Activated naive CD4-positive, alpha-beta T cell treated with anti-CD3 and anti-CD28 coated beads, Interleukin-2, amount 50 U/mL, for 16 hours (primary cell): ENCODE data around the gene NDST4.
"Not testable (repeated sequence)": the region's sequence is repeated elsewhere in the genome, so short reads cannot be mapped to it uniquely, and the experiment has no call there.

ENCODE experiments used
- DNase-seq: peaks from one replicate; pipeline ENCODE4 v3.0.0-alpha.2; 2020

The NDST4 gene

DNA sequence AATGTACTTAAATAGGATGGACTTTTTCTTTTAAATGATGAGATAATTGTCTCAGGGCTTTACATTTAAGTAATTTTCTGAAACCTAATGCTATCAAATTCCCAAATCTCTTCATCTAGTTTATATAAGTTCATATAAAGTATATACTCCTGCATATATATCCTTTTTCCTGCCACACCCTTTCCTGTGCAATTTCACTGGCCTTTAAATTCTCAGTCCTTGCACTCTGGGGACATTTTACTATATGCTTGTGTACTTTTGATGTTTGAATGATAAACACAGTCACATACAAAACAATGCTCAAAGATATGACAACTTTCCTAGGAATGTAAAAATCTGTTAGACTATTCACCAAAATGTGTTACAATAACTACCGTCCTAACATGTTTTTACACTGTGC is 60.1 kb downstream of the NDST4 start:
- no peak for DNase-seq

GRCh38 chr4:115042496-115042895 is 70.9 kb downstream of the NDST4 start:
- no peak for DNase-seq

- DNase-seq: no peak
These were observed 83.1 kb downstream of the NDST4 start for GRCh38 chr4:115030281-115030680.

DNA sequence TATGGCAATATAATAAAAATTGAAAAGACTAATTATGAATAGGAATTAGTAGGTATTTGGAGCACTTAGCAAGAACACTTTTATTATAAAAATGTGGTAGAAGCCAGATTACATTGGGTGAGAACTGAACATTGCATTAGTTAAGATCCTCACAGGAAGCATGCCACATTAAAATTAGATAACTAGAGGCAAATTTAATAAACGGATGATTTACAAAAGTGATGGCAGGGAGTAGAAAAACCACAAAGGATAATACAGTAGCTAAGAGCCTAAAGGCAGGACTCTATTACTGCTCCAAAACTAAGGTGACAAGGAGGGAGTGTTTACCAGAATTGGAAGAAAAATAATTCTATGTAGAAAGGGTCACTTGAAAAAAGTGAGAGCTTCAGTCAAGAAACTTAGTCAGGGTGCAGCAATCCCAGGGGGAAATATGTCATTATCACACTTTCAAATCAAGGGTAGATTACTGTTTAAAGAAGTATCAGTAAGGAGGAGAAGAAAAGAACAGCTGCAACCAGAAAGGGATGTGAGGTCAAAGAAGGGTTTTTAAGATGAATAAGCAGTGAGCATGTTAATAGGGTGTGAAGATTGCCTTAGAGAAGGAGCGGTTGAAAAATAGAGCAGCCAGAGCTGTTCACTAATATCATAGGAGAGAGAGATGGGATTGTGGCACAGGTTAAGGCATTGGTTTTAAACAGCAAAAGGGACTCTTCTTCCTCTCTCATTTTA is 84.6 kb downstream of the NDST4 start:
- DNase-seq: no peak

DNA sequence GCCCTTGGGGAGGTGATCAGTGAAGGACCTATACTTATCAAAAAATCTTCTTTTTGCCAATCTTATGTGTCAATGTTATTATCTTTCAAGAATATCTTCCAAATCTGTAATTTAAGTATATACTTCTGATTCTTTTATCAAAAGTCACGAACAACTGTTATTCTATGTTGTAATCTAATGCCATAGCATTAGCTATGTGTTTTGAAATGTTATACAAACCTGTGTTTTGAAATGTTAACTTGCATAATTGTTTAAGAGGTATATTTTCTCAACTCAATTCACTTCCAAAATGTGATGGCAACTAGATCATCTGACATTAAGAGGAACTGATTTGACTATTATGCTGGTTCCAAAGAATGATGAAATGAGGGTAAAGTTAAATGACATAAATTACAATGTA is 113.5 kb downstream of the NDST4 start:
- DNase-seq: no peak

DNA sequence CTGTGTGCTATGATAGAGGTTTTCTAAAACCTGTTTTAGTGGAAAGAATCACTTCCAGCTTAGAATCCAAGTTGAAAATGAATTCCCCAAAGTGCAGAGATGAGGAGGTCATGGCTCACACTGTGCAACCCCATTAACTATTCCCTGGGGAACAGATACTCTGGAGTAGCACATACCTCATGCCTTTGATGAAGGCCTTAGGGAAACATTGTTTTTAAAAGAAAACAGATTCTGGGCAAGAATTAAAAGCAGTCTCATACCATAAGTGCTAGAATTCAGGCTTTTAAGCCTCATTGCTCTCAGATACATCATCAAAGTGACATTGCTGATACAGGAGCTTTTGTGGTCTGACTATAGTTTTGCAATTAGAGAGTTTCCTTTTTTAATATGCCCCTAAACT is 115.1 kb downstream of the NDST4 start:
- DNase-seq: no peak

- no peak for DNase-seq
These were observed 115.7 kb downstream of the NDST4 start for GRCh38 chr4:114997576-114998247.

GRCh38 chr4:114986133-114986532 is 127.3 kb downstream of the NDST4 start:
- DNase-seq: no peak

DNA sequence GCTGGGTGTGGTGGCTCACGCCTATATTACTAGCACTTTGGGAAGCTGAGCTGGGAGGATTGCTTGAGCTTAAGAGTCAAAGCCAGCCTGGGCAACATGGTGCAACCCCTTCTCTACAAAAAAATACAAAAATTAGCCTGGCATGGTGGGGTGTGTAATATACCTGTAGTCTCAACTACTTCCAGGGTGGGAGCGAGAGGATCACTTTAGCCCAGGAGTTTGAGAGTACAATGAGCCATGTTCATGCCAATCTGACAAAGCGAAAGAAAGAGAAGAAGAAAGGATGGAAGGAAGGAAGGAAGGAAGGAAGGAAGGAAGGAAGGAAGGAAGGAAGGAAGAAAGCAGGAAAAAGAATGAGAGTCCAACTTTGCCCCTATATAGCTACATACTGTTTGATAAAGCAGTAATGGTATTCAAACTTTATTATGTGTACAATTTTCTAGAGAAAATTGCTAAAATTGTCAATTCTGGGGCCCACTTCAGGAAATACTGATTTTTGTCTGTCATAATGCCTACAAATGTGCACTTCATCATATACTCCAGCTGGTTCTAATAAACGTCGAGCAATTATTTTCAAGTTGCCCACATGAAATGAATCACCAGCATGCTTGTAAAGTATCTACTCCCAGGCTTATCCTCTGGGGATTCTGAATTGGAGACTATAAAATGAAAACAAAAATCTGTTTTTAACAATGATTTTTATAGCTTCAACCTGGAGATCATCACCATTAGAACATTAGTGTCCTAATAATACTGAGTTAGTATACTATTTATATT is 132.3 kb downstream of the NDST4 start:
- DNase-seq: no peak

DNA sequence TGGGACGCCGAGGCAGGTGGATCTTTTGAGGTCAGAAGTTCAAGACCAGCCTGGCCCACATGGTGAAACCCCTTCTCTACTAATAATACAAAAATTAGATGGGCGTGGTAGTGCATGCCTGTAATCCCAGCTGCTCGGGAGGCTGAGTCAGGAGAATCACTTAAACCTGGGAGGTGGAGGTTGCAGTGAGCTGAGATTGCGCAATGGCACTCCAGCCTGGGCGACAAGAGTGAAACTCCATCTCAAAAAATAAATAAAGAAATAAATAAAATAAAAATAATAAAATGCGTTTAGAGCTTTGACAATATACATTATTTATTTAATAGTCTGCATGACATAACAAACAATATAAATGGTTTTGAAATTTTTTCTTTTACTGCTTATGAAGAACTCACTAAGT is 133.0 kb downstream of the NDST4 start:
- not testable (repeated sequence) for DNase-seq

- no peak for DNase-seq
These were observed 136.5 kb downstream of the NDST4 start for GRCh38 chr4:114976901-114977300.

DNA sequence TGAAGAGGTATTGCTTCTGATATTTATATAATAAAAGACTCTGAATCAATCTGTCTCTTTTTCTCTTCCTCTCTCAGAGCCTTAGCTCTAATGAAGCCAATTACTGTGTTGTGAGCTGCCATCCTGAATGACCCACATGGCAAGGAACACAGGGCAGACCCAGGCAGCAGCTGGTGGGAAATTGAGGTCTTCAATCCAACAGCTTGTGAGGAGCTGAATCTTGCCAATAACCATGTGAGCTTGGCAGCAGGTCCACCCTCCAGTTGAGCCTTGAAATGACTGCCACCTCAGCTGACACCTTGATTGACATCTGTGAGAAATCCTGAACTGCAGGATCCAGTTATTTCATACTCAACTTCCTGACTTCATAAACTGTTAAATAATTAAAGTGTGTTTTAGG is 149.4 kb downstream of the NDST4 start:
- no peak for DNase-seq

GRCh38 chr4:114945616-114946015 is 167.8 kb downstream of the NDST4 start:
- no peak for DNase-seq

DNA sequence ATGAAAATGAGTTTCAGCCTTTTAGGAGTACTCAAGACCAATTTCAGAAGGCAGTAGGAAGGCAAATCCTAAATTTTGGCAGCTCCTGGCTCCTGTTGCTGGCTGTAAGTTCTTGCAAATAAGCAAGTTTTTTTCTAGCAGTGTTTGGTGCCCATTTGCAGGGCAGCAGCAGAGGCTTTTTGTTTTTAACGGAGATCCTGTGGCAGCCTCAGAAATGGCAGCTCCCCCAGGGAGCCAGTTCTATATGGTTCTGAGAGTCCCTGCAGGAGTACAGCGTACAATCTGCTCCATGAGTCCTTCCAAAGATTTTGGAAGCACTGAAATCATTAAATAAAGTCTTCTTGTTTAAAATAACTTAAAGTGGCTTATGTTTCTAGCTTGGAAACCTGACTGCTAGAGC is 171.9 kb downstream of the NDST4 start:
- DNase-seq: no peak

DNA sequence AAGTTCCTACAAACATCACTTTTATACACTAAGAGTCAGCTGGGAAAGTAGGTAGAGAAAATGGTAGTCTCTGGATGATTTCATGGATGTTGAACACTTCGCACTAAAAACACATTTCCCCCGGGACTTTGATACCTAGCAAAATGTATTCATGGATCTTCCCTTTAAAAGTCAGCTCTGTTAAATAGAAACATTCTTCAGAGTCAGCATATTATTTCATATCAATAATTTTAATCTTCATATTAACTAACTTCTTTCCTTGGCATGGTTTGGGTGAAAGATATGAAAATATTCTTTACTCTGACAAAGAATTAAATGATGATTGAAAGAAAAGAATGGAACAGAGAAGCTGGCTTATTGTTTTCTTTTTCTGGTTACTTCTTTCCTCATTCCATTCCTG is 185.5 kb downstream of the NDST4 start:
- DNase-seq: no peak

GRCh38 chr4:114926583-114926982 is 186.8 kb downstream of the NDST4 start:
- DNase-seq: no peak

DNA sequence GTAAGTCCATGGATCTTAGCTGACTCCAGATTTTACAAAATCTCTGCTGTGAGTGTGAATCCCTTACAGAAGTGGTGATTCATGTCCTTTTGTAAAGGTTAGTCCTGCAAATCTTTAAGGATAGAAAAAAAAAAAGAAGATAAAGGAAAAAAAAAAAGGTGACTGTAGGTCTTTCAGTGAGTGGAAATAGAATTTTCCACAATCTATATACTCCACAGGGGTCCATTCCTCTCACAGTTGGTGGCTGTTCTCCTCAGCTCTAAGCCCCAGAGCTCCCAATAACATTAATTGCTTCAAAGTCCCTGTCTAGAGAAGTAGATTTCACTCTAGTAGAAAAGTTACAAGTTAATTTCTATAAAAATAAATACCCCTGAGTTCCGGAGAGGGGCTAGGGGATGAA is 189.1 kb downstream of the NDST4 start:
- no peak for DNase-seq

- DNase-seq: no peak
These were observed 190.9 kb downstream of the NDST4 start for GRCh38 chr4:114922592-114922933.

DNA sequence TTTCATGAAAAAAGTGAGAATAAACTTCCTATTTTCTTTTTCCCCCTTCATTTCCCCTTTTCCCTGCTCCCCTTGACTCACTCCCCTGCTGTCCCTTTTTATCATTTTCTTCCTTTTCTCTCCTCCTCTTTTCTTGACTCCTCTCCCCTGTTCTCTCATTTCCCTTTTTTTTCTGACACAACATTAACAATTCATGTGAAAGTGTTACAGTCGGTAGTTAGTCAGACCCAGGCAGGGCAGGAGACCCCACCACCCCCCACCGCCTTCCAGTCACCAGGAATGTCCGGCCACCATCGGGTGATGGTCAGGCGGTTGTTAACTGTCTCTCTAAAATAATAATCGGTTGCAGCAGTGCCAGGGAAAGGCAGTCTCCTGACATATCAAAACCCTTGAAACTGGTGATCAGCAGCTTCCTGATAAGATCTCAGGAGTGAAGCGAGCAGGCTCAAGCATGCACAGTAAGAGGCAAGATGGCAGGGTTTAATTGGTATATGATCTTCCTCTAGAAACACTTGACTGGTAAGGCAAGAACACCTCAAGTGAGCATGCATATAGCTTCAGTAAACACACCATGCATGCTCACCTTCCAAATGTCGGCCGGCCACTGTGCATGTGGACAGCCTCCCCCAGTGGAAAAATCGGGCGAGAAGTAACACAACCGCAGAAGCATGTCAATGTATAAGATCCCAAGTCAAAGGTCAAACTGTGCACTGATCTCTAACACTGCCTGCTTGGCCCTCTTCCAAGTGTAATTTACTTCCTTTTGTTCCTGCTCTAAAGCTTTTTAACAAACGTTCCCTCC is 191.4 kb downstream of the NDST4 start:
- DNase-seq: no peak

- DNase-seq: no peak
These were observed 192.2 kb downstream of the NDST4 start for GRCh38 chr4:114921191-114921590.

DNA sequence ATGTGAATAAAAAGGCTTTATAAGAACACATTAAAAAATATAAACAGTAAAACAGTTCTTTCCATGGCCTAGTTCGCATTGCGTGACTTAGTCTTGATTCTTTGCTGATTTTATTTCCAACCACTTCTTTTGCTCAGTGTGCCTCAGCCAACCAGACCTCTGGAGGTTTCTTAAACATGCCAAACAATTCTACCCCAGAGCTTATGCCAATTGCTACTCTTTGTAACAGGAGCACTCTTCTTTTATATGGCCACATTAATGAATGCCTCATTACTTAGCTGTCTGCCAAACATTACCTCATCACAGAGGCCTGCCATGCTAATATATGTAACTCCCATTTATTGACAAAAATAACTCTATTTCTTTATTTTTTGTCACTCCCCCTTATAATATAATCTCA is 202.3 kb downstream of the NDST4 start:
- no peak for DNase-seq

DNA sequence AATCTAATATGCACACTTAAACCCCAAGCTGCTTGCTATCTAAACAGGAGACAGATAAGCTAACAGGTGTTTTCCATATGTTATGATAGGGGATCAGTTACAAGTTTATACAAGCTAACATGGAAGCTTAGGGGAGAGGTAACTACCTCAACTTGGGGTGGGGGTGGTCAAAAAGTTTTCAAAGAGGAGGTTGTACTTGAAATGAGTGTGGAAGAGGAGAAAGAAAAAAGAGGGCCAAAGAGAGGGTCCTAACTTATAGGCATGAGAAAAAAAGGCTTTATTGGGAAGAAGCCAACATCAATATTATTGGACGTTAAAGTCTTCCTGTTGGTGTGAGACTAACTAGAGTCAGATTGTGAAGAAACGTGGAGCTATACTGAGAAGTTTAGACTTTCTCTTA is 205.9 kb downstream of the NDST4 start:
- no peak for DNase-seq

DNA sequence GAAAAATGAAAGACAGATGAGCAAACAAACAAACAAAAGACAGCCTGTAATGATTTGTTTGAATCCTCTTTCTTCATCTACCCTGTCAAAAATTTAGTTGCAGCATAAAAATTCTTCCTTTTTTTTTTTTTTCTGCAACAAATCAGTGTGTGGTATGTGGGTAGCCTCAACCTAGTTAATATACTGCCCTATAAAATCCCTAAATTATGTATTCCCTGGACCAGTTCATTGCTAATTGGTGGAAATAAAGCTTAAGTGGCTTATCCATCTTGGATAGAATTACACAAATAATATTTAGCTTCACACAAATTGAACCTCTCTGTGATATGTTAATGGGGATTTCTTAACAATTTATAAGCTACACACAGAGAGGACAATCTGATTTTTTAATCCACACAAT is 208.4 kb downstream of the NDST4 start:
- DNase-seq: no peak
